Colon (tissue), 2 donors: ENCODE data around the gene NIBAN1.
A peak's percentile ranks its signal among the peaks of the same experiment; 100 is the strongest.
"Not testable (repeated sequence)": the region's sequence is repeated elsewhere in the genome, so short reads cannot be mapped to it uniquely, and the experiment has no call there.

ENCODE experiments used
- FAIRE-seq: peaks from 2 replicates; lab custom pipeline; 2012; peaks lifted over from hg19 to GRCh38; lab: Jason Lieb, UNC
- donor health status: control.
- donor health status: control.

Gene NIBAN1, protein sequence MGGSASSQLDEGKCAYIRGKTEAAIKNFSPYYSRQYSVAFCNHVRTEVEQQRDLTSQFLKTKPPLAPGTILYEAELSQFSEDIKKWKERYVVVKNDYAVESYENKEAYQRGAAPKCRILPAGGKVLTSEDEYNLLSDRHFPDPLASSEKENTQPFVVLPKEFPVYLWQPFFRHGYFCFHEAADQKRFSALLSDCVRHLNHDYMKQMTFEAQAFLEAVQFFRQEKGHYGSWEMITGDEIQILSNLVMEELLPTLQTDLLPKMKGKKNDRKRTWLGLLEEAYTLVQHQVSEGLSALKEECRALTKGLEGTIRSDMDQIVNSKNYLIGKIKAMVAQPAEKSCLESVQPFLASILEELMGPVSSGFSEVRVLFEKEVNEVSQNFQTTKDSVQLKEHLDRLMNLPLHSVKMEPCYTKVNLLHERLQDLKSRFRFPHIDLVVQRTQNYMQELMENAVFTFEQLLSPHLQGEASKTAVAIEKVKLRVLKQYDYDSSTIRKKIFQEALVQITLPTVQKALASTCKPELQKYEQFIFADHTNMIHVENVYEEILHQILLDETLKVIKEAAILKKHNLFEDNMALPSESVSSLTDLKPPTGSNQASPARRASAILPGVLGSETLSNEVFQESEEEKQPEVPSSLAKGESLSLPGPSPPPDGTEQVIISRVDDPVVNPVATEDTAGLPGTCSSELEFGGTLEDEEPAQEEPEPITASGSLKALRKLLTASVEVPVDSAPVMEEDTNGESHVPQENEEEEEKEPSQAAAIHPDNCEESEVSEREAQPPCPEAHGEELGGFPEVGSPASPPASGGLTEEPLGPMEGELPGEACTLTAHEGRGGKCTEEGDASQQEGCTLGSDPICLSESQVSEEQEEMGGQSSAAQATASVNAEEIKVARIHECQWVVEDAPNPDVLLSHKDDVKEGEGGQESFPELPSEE

GRCh38 chr1:184974056-184974836 is at the start of gene NIBAN1:
Gene NIBAN1 (minus strand): TSS chr1:184974508. CDS start chr1:184974356, 152 bp downstream.
- FAIRE-seq, result no peak

- FAIRE-seq, result no peak
These were observed 43.7 kb upstream of the NIBAN1 start for GRCh38 chr1:185017966-185018365.

- no peak for FAIRE-seq
These were observed 43.0 kb upstream of the NIBAN1 start for GRCh38 chr1:185017338-185017737.

GRCh38 chr1:185016880-185017279 is 42.6 kb upstream of the NIBAN1 start:
- FAIRE-seq, result no peak

DNA sequence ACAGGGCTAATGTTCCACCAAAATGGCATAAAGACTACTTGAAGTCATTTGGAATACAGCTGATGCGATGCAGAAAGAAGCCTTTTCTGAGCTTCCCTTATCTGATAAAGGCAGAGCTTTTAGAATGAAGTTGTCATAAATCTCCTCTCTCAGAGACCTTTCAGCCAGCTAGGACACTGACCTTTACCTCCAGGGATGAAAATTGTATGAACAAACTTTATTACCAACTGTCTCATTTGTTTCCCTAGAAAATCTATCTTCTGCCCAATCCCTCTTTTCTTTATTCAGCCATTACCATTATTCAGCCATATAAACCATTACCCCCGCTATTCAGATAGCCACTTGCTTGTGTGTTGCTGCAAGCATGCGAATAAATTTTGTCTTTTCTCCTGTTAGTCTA is 41.3 kb upstream of the NIBAN1 start:
- FAIRE-seq, result no peak

GRCh38 chr1:185014941-185015340 is 40.6 kb upstream of the NIBAN1 start:
- FAIRE-seq, result no peak

DNA sequence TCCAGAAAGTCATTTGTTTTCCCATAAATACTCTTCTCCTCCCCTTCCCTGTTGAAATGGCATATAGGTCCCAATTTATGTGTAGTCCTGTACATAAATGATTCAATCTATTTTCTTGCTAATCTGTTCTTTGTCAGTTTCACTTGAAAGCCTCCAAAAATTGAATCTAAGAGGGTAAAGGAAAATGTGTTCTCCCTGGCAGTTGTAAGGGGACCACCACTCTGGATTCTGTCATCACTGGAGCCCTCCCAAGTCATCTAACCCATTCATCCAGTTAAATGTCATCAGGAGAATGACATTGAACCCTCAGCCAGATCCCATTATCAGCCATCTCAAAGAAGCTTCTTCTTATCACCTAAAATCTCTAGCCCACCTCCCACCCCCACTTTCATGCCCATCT is 36.1 kb upstream of the NIBAN1 start:
- FAIRE-seq, result no peak

GRCh38 chr1:185008838-185009237 is 34.5 kb upstream of the NIBAN1 start:
- no peak for FAIRE-seq

GRCh38 chr1:185001312-185001880 is 27.1 kb upstream of the NIBAN1 start:
- not testable (repeated sequence) for FAIRE-seq

DNA sequence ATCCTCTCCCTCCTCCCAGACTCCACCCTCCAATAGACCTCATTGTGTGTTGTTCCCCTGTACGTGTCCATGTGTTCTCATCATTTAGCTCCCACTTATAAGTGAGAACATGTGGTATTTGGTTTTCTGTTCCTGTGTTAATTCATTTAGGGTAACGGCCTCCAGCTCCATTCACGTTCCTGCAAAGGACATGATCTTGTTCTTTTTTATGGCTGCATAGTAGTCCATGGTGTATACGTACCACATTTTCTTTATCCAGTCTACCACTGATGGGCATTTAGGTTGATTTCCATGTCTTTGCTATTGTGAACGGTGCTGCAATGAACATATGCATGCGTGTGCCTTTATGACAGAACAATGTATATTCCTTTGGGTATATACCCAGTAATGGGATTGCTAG is 25.7 kb upstream of the NIBAN1 start:
- not testable (repeated sequence) for FAIRE-seq

GRCh38 chr1:184994301-184994700 is 20.0 kb upstream of the NIBAN1 start:
- no peak for FAIRE-seq

DNA sequence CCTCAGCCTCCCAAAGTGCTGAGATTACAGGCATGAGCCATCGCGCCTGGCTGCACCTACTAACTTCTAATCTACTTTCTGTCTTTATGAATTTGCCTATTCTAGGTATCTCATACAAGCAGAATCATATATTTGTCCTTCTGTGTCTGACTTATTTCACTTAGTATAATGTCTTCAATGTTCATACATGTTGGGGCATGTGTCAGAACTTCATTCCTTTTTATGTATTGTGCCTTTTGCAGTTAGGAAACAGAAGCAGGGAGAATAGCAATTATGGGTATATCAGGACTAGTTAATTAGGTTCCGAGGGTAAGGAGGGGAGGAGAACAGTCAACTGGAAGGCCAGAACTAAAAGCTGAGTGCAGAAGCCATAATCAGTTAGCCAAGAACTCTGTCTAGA is 18.0 kb upstream of the NIBAN1 start:
- no peak for FAIRE-seq

GRCh38 chr1:184990204-184990603 is 15.9 kb upstream of the NIBAN1 start:
- no peak for FAIRE-seq

DNA sequence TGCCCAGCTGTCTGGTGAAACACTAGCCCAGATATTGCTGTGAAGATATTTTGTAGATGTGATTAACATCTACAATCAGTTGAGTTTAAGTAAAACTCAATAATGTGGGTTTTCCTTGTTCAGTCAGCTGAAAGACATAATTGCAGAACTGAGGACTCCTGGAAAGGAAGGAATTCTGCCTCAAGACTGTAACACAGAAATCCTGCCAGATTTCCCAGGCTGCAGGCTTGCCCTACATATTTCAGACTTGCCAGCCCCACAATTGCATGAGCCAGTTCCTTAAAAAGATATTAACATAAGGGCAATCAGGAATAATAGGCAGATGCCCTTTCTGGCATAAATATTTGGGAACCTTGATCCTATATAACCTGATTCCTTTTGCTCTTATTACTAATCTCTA is 14.2 kb upstream of the NIBAN1 start:
- no peak for FAIRE-seq

DNA sequence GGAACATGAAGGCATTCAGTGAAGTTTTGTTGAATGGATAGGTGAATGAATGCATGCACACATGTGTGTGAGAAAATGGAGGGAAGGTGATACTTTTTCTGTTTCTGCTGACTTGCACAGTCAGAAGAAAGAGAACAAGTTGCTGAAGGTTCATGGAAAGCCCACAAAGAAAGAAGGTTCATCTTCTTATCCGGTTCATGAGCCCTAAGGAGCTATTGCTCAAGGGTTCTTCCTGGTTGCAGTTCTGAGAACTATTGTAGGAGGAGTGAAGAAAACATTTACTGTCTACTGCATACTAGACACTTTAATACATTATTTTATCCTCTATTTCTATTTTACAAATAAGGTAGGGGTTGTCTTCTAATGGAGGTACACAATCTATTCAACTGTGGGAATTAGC is 13.4 kb upstream of the NIBAN1 start:
- no peak for FAIRE-seq

GRCh38 chr1:184986250-184986649 is 11.9 kb upstream of the NIBAN1 start:
- FAIRE-seq, result no peak

DNA sequence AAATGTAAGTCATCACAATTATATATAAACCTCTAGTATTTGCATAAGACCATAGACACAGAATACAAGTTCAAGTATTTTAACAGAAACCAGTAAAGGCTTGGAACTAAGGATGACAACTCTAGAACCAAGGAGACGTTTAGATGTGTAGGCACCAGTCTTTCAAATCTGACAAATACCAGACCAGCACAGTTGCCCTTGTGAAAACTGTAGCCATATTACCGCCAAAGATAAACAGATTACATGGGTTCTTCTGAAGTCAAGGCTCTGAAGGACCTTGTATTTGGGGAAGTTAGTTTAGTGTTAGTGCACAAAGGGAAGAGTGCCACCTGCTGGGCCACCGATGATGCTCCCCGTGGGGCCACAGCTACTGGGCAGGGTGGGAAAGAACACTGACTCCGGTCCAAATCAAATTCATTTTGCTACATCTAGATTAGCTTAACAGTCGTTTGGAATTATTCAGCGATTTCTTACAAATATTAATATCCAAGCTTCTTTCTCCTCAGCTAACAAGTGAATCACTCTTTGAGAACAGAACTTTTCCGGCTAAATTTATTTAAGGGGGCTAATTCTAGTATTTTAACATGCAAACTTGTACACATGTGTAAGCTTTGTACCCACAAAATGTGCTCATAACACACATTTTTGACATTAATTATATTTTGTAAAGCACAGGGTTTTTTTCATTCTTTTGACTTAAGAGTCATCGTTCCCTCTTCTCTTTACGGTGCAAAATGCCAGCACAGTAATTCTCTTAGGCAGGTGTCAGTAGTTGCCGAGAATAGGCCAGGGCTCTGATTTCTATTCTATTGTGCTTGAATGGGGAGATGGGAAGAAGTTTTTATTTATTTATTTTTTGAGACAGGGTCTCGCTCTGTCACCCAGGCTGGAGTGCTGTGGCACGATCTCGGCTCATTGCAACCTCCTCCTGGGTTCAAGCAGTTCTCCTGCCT is 8.0 kb upstream of the NIBAN1 start:
- peak; percentile 28 for FAIRE-seq

DNA sequence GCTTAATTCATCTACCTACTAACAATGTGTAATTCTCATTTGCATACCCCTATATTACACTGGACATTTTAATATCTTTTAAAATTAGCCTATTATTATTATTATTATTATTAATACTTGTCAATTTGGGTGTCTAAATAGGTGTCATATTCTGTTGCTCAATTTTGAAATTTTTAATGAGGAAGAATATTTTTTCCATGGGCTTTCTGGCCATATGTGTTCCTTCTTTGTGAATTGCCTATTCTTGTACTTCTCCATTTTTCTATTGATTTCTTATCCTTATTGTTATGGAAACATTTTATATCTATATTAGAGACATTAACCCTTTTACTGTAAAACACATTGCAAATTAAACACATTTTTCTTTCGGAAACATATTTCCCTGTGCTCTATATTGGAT is 6.4 kb upstream of the NIBAN1 start:
- FAIRE-seq, result no peak

DNA sequence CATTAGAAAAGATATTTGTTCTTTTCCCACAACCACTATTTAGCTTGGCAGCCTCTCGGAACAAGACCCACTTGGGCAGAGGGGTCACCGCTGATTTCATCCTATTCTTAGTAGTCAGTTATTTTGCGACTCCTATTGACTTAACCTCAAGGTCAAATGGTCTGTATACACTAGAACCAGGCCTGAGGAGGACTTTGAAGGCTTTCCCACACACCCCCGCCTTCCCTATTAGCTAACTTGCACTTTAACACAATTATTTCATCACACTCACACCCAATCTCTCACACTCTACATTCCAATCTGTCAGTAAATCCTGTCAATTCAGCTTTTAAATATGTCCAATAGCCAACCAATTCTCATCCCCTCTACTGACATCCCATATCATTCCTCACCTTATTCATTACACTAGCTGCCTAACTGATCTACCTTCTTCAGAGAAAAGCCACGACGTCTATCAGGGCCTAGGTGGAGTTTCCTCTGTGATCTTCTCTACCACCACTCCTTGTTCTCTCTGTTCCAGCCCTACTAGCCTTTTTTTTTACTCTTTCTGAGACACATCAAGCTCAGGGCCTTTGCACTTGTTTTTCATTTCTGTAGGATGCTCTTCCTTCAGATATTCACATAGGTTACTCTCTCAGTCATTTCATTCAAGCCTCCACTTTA is 1.0 kb upstream of the NIBAN1 start:
- FAIRE-seq, result no peak

- FAIRE-seq, result no peak
These were observed 468 bp upstream of the NIBAN1 start for GRCh38 chr1:184974837-184975115.
